K562 (cell line): ENCODE data around the gene ZFPM1. TPM values are rescaled to one million over a fixed set of nuclear protein-coding genes. Genes with fewer than 3 reads are reported as not detected.

Experiments
- BRF1 ChIP-seq: IDR thresholded peaks from 3 replicates; pipeline ENCODE4 v1.6.1; 2011; ENCODE audit warnings: borderline replicate concordance, mild to moderate bottlenecking; ENCODE audit not compliant: insufficient read length; ENCODE audit errors: extremely low read depth
- CBX3 ChIP-seq, 2 experiments: IDR thresholded peaks; 1 replicate in 1 of 2; 2 replicates in 1 of 2; pipeline ENCODE4 v1.6.1; 2012; ENCODE audit warnings: inconsistent platforms in 2 of 2, low read length in 2 of 2, borderline replicate concordance in 1 of 2, control low read depth in 1 of 2
- COPS2 ChIP-seq: fragments of 450-650 bp; conservative IDR thresholded peaks from 2 replicates; pipeline ENCODE4 v1.6.1; 2016; ENCODE audit warnings: mild to moderate bottlenecking, moderate library complexity
- DMBX1 ChIP-seq: fragments of 250-450 bp; sonication (Bioruptor Pico); IDR thresholded peaks from 2 replicates; pipeline ENCODE4 v1.8.0; 2022; ENCODE audit warnings: inconsistent platforms, mild to moderate bottlenecking, moderate library complexity, borderline replicate concordance
- ELF4 ChIP-seq: fragments of 450-650 bp; formaldehyde crosslinking; IDR thresholded peaks from 2 replicates; pipeline ENCODE4 v1.4.0; 2022; ENCODE audit warnings: missing genetic modification characterization
- ETV5 ChIP-seq: sonication (generic); formaldehyde crosslinking; IDR thresholded peaks from 2 replicates; pipeline ENCODE4 v1.4.0; 2020; ENCODE audit warnings: low read depth, mild to moderate bottlenecking, missing genetic modification reagents
- GABPA ChIP-seq: fragments of 200-800 bp; sonication (Bioruptor generic); conservative IDR thresholded peaks from 2 replicates; pipeline ENCODE4 v1.6.1; 2016; ENCODE audit warnings: low read depth, missing genetic modification characterization, missing compliant biosample characterization
- HDAC2 ChIP-seq: fragments of 450-650 bp; IDR thresholded peaks from 2 replicates; pipeline ENCODE4 v1.6.1; 2016; ENCODE audit warnings: mild to moderate bottlenecking
- MTA2 ChIP-seq: fragments of 450-650 bp; IDR thresholded peaks from 2 replicates; pipeline ENCODE4 v1.6.1; 2016; ENCODE audit warnings: low read depth
- NCOA1 ChIP-seq: fragments of 450-650 bp; IDR thresholded peaks from 2 replicates; pipeline ENCODE4 v1.6.1; 2016; ENCODE audit warnings: low read depth
- NCOR1 ChIP-seq: fragments of 450-650 bp; IDR thresholded peaks from 2 replicates; pipeline ENCODE4 v1.6.1; 2016; ENCODE audit warnings: mild to moderate bottlenecking, moderate library complexity
- NFIC ChIP-seq: fragments of 450-650 bp; IDR thresholded peaks from 2 replicates; pipeline ENCODE4 v1.6.1; 2017; ENCODE audit warnings: mild to moderate bottlenecking, inconsistent platforms
- PCBP2 ChIP-seq: fragments of 200-400 bp; formaldehyde crosslinking; IDR thresholded peaks from 2 replicates; pipeline ENCODE4 v1.6.1; 2018; ENCODE audit warnings: low read length, low read depth, mild to moderate bottlenecking, moderate library complexity; ENCODE audit not compliant: poor library complexity, severe bottlenecking
- RBM22 ChIP-seq: fragments of 200-400 bp; formaldehyde crosslinking; IDR thresholded peaks from 2 replicates; pipeline ENCODE4 v1.6.1; 2018; ENCODE audit warnings: low read length, low read depth; ENCODE audit not compliant: poor library complexity, severe bottlenecking
- SP1 ChIP-seq: sonication (generic); formaldehyde crosslinking; IDR thresholded peaks from 2 replicates; pipeline ENCODE4 v1.8.1; 2022; ENCODE audit warnings: mild to moderate bottlenecking, missing genetic modification reagents
- SRSF1 ChIP-seq: fragments of 200-400 bp; formaldehyde crosslinking; IDR thresholded peaks from 2 replicates; pipeline ENCODE4 v1.6.1; 2017; ENCODE audit warnings: mild to moderate bottlenecking, low read depth, low read length, moderate library complexity
- SRSF3 ChIP-seq: fragments of 200-400 bp; formaldehyde crosslinking; IDR thresholded peaks from 2 replicates; pipeline ENCODE4 v1.6.1; 2016; ENCODE audit warnings: mild to moderate bottlenecking, low read length, moderate library complexity; ENCODE audit not compliant: insufficient read depth
- TCF3 ChIP-seq: sonication (generic); formaldehyde crosslinking; IDR thresholded peaks from 2 replicates; pipeline ENCODE4 v1.4.0; 2020; ENCODE audit warnings: mild to moderate bottlenecking, missing genetic modification reagents
- TRIM28 ChIP-seq: fragments of 450-650 bp; IDR thresholded peaks from 2 replicates; pipeline ENCODE4 v1.6.1; 2017
- ZNF165 ChIP-seq: fragments of 250-450 bp; sonication (Bioruptor Pico); IDR thresholded peaks from 2 replicates; pipeline ENCODE4 v1.4.0; 2020; ENCODE audit warnings: borderline replicate concordance
- ZNF174 ChIP-seq: fragments of 250-450 bp; sonication (Bioruptor Pico); IDR thresholded peaks from 2 replicates; pipeline ENCODE4 v1.4.0; 2020; ENCODE audit warnings: mild to moderate bottlenecking
- ZNF384 ChIP-seq: IDR thresholded peaks from 2 replicates; pipeline ENCODE4 v1.6.1; 2012; ENCODE audit warnings: low read depth, low read length, improper control_type of control experiment
- polyA plus RNA-seq, 8 experiments: library from polyadenylated mRNA; depleted of rRNA in 4 of 8; stranded (reverse) in 5 of 8; unstranded in 3 of 8; fragments of >200 nt; fragmentation: Nextera tagmentation in 2 of 8; fragmentation: Illumina TruSeq in 1 of 8; extraction: Ambion mirVana in 2 of 8; extraction: Trizol in 1 of 8; gene quantifications; 2 replicates each; pipeline versions ENCODE4 v1.2.1 to v1.2.3, GENCODE V29; 2011 to 2014; ENCODE audit warnings: inconsistent platforms in 1 of 8, missing spikeins in 1 of 8
- total RNA-seq, 7 experiments: library from RNA; depleted of rRNA in 6 of 7; stranded (reverse); fragments of >200 nt in 6 of 7; fragmentation: Illumina TruSeq in 2 of 7; extraction: Trizol in 2 of 7; gene quantifications; 2 replicates each; pipeline versions ENCODE4 v1.2.1 to v1.2.3, GENCODE V29; 2011 to 2021; ENCODE audit warnings: low replicate concordance in 1 of 7
- TF ChIP-seq, protein P1 (sequence below): fragments of 450-650 bp; formaldehyde crosslinking; IDR thresholded peaks from 2 replicates; pipeline ENCODE4 v1.4.0; 2020; ENCODE audit warnings: mild to moderate bottlenecking, moderate library complexity
- TF ChIP-seq, protein P2 (sequence below): fragments of 250-450 bp; sonication (Bioruptor Pico); IDR thresholded peaks from 2 replicates; pipeline ENCODE4 v1.8.0; 2022; ENCODE audit warnings: moderate library complexity, mild to moderate bottlenecking, inconsistent platforms
- TF ChIP-seq, protein P3 (sequence below): sonication (generic); formaldehyde crosslinking; IDR thresholded peaks from 2 replicates; pipeline ENCODE4 v1.8.0; 2022; ENCODE audit warnings: missing genetic modification reagents, mild to moderate bottlenecking, borderline replicate concordance

ZFPM1 gene
- total and polyA plus RNA-seq, 9 of the 15 experiments (the other 6 are each of a cell fraction or from before 2014, with no cell fraction given), result 0.03 to 35.9 (median 1.4) TPM

DNA sequence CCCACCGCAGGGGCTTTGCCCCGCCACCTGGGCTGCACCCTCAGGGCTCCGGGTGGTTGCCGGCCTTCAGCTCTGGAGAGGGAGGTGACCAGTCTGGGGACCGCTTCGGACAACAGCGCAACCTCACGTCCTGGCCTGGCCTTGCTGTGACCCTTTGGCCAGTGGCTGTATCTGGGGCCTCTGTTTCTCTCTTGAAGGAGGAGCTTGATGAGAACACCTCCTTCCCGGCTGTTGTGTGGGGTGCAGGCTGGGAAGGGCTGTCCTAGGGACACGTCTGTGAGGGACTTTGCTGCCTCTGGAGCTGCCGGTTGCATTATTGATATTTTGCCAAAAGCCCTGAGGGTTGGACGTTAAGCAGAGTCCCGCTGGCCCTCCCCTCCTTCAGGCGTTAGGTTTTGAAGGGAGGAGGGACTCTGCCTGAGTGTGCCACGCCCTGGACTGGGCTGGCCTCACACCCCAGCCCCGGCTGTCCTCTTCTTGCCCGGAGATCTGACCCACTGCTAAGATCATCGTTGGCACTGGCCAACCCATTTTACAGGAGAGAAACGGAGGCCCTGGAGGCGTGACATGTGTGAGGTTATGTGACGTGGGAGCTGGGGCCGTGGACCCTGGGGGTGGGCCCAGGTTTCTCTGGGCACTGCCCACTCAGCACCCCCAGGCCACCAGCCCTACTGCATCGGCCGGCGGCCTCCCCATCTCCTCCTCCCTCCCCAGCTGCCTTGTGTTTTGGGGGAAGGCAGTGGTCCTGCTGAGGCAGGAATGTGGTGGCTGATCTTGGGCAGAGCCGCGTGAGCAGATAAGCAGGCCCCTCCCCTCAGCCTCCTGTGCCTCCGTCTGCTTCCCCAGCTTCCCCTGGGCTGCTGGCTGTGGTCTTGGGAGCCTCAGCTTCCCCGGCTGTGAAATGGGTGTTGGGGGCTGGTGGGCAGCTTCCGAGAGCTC, 8.5 kb downstream of the ZFPM1 start (continued):
- TF ChIP-seq NCOA1 (no peak), NCOR1 (no peak), COPS2 (no peak), MTA2 (no peak), ETV5 (CRISPR knock-in tag) (no peak), ELF4 (CRISPR knock-in tag) (no peak), SRSF3 (no peak), TCF3 (peak; percentile 60), CBX3 (IDR thresholded peaks at IDR 0.05; ENCODE audit: borderline replicate concordance in 1 of 2, low read length in 2 of 2) (peak in 1 of 2 experiments; percentile 72; a peak in 2 of 3 replicates), ZNF174 (CRISPR knock-in tag) (no peak), NFIC (peak; percentile 86), HDAC2 (peak; percentile 80; the same call in 1 of the 2 replicates), ZNF165 (CRISPR knock-in tag) (no peak), DMBX1 (CRISPR knock-in tag) (no peak), ZNF384 (no peak), SRSF1 (no peak), GABPA (tag) (no peak), SP1 (CRISPR knock-in tag) (peak; percentile 56; the same call in 1 of the 2 replicates), BRF1 (no peak), RBM22 (peak; percentile 56), PCBP2 (no peak), TRIM28 (no peak)
- TF ChIP-seq, protein P1, sequence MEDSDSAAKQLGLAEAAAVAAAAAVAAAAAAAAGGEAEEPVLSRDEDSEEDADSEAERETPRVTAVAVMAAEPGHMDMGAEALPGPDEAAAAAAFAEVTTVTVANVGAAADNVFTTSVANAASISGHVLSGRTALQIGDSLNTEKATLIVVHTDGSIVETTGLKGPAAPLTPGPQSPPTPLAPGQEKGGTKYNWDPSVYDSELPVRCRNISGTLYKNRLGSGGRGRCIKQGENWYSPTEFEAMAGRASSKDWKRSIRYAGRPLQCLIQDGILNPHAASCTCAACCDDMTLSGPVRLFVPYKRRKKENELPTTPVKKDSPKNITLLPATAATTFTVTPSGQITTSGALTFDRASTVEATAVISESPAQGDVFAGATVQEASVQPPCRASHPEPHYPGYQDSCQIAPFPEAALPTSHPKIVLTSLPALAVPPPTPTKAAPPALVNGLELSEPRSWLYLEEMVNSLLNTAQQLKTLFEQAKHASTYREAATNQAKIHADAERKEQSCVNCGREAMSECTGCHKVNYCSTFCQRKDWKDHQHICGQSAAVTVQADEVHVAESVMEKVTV (CRISPR knock-in tag), result no peak
- TF ChIP-seq, protein P2, sequence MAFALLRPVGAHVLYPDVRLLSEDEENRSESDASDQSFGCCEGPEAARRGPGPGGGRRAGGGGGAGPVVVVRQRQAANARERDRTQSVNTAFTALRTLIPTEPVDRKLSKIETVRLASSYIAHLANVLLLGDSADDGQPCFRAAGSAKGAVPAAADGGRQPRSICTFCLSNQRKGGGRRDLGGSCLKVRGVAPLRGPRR (CRISPR knock-in tag), result no peak
- TF ChIP-seq, protein P3, sequence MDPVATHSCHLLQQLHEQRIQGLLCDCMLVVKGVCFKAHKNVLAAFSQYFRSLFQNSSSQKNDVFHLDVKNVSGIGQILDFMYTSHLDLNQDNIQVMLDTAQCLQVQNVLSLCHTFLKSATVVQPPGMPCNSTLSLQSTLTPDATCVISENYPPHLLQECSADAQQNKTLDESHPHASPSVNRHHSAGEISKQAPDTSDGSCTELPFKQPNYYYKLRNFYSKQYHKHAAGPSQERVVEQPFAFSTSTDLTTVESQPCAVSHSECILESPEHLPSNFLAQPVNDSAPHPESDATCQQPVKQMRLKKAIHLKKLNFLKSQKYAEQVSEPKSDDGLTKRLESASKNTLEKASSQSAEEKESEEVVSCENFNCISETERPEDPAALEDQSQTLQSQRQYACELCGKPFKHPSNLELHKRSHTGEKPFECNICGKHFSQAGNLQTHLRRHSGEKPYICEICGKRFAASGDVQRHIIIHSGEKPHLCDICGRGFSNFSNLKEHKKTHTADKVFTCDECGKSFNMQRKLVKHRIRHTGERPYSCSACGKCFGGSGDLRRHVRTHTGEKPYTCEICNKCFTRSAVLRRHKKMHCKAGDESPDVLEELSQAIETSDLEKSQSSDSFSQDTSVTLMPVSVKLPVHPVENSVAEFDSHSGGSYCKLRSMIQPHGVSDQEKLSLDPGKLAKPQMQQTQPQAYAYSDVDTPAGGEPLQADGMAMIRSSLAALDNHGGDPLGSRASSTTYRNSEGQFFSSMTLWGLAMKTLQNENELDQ (CRISPR knock-in tag), result no peak
